ENCODE results near the gene CDH4.
"Not testable (repeated sequence)": the region's sequence is repeated elsewhere in the genome, so short reads cannot be mapped to it uniquely, and the experiment has no call there.

CDH4 gene

DNA sequence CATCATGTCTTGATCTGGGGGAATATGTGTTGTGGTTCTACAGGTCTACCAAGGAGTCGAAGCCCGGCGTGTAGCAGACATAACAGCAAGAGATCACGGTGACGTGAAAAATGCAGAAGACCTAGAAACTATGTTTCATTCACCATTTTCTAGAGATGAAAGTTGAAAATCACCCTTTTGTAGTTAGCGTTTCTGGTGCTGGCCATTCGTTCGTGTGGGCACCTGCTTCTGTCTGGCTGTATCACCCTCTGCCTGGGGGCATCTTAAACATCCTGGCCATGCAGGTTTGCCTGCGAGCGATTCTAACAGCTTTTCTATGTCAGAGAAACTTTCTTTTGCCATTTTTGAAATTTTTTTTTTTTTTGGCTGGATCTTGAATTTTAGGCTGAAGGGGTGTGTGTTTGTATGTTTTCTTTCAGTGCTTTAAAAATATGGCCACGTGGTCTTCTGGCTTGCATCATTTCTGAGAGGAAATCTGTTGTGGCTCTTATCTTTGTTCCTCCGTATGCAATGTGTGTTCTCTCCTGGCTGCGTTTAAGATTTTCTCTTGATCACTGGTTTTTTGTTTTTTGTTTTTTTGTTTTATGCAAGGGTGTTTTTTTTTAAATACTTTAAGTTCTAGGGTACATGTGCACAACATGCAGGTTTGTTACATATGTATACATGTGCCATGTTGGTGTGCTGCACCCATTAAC lies 226.7 kb downstream of the CDH4 start:
- no peak for DNase-seq

GRCh38 chr20:61479433-61479832 lies 227.4 kb downstream of the CDH4 start:
- DNase-seq = not testable (repeated sequence)

GRCh38 chr20:61480158-61480825 lies 228.2 kb downstream of the CDH4 start:
- no peak for DNase-seq

DNA sequence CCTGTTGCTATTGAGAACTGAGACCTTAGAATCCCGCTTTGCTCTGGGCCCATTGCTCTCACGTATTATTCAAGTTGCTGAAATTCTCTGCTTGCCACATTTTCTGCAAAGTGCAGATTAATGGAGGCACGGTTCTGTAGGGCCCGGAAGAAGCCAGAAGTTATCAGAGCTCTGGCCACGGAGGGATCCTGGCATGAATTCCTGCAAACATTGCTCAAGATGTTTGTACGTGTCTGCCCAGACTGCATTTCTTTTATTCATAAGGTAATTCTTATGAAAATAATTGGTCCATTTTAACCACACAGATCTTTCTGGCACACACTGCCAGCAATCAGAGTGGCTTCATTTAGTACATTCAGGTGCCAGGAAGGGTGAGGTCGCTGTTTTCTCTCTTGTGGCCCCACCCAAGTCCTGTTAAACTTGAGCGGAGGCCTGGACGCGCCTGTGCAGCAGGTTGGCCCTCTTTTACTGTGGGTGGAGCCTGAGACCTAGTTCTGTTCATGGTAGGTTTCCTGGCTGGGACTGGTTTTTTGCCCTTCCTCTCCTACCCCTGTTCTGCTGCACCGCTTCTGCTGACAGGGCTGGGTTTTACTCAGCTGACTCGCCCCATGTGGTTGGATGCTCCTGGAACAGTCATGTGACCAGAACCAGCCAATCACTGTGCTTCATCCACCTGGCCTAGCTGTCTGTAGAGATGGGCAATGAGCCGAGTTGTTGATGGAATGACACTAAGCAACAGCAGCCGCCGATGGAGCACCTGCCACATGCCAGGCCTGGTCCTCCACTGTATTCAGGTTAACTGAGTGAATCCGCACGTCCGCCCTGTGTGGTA lies 230.2 kb downstream of the CDH4 start:
- no peak for DNase-seq

GRCh38 chr20:61482901-61483300 lies 230.8 kb downstream of the CDH4 start:
- no peak for DNase-seq

DNA sequence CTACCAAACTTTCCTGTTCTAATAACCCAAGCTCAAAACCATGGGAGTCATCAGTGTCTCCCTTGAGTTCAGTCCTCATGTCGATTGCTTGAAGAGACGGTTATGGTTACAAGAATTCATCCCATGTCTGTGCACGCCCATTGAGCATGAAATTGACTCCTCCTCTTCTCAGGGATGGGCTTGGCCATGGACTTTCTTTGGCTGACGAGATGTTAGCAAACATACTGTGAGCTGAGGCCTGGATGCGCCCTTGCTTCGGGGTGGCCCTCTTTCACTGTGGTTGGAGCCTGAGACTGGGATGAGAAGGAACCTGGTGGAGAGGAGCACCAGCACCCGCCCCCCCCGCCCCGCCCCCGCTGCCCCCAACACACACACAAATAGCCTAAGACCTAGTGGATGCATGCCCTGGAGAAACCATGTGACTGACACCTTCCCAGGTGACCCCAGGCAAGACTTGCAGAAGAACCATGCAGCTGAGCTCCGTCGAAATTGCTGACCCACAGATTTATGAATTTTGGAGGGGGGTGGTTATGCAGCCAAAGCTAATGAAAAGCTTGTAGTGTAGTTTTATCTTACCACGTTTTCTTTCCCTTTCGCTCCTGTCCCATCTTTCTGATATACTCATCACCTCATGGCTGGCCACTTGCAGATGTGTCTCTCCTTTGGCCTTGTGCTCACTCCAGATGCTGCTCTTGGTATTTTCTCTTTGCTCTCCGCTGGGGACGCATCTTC lies 231.4 kb downstream of the CDH4 start:
- no peak for DNase-seq

DNA sequence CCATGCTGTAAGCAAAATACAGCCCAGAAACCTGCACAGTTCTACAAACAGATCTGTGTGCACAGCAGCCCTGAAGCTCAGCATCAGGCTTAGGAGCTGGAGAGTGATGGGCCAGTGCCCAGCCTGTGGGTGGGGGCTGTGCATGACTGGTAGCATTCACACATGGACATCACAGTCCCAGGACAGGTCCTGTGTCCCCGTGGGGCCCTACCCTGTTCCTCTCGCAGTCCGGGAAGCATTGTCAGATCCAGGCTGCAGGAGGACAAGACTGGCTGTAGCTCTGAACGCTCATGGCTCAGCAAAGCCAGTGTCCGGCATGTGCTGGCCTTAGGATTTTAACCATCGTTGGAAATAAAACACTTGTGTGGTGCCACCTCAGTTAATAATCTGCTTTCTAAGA lies 234.1 kb downstream of the CDH4 start:
- DNase-seq = no peak

DNA sequence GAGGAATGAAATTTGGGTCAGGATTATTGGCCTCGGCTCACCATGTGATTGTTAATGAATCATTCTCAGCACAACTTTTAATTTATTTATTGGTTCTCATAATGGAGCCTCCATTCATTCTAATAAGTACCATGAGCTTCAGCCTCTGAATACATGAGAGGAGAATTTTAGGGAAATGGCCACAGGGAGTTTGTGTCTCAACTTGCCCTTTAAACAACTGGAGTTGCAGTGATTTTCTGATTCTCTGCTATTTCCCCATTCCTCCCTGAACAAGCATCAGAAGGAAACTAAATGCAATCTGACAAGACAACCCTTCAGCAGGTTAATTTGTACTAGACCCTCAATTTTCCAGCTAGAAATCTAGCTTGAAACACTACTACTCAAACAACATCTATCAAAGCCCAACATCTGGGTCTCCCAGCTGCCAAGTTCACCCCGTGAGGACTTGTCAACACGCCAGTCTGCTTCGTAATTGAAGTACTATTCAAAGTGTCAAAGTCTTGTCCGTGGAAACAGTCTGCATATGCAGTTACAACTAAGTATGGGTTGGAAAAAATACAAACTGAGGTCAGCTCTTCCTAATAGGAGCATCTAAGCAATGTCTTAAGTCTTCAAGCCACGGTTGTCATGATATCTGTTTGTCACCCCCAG lies 235.4 kb downstream of the CDH4 start:
- no peak for DNase-seq

- DNase-seq = no peak
Measured at GRCh38 chr20:61487997-61488371, 235.9 kb downstream of the CDH4 start.

GRCh38 chr20:61490721-61491120 lies 238.7 kb downstream of the CDH4 start:
- no peak for DNase-seq

DNA sequence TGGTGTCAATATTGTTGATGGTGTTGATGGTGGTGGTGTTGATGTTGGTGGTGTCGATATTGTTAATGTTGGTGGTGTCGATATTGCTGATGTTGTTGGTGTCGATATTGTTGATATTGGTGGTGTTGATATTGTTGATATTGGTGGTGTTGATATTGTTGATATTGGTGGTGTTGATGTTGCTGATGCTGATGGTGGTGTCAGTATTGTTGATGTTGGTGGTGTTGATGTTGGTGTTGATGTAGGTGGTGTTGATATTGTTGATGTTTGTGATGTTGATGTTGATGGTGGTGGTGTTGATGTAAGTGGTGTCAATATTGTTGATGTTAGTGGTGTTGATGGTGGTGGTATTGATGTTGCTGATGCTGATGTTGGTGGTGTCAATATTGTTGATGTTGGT lies 240.0 kb downstream of the CDH4 start:
- DNase-seq = no peak

DNA sequence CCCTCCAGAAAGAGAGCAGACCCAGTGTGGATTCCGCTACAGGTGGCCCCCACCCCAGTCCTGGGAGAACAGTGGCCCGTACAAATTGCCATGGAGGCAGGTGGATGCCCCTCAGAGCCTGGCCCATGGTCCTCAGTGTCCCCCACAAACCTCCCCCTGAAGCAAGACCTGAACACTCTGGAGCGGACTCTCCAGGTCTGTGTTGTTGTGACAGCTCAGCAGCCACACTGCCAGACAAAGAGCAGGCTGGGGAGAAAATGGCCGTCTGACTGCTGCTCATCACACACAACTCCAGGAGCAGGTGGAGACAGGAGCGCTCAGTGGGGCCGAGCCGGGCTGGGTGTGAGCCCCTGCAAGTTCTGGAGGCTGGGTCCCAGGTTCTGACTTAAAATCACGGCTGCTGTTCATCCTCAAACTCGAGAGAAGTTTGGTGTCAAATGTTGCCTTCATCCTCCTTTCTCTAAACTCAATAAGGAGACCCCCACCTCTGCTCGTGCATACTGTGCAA lies 241.8 kb downstream of the CDH4 start:
- no peak for DNase-seq

GRCh38 chr20:61494763-61495575 lies 242.9 kb downstream of the CDH4 start:
- no peak for DNase-seq

DNA sequence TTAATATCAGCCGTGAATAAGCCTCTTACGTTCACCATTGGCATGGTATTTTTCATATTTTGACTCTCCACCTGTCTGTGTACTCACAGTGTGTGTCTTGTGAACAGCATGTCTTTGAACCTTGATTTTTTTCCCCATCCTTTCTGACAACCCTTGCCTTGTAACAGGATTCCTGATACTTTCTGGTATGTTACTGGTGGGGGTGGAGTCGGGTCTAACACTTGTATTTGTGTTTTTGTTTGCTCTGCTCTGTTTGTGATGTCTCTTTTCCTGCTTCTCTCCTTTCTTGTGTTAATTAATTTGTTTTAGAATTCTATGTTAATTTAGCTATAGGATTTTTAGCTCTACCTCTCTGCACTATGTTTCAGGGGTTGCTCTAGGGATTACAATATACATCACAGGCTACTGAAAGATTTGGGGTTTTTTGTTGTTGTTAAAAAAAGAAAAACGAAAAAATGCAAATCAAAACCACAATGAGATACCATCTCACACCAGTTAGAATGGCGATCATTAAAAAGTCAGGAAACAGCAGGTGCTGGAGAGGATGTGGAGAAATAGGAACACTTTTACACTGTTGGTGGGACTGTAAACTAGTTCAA lies 245.1 kb downstream of the CDH4 start:
- DNase-seq = no peak

- DNase-seq = no peak
Measured at GRCh38 chr20:61499859-61500554, 247.9 kb downstream of the CDH4 start.

DNA sequence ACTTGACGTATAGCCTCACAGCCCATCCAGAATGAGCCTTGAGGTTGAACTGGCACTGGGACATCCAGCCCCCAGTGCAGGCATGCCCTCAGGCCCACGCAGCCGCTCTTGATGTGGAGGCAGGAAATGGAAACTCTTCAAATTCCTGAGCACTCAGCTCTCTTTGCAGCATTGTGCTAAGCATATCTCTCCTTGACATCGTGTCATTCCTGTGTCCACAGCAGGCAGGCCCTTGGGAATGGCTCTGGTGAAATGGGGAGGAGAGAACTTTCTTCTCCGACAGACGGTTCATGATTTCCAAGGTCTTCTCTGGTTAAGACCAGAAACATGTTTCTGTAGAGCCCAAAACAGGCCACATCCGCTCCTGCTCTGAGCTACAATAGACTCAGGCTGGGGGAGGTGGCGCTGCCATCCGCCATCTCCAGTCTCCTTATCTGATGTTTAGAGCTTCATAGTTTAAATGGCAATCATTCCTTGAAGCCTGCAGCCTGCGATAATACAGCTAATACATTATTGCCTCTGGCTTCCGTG lies 248.8 kb downstream of the CDH4 start:
- no peak for DNase-seq

- no peak for DNase-seq
Measured at GRCh38 chr20:61502433-61502832, 250.4 kb downstream of the CDH4 start.

DNA sequence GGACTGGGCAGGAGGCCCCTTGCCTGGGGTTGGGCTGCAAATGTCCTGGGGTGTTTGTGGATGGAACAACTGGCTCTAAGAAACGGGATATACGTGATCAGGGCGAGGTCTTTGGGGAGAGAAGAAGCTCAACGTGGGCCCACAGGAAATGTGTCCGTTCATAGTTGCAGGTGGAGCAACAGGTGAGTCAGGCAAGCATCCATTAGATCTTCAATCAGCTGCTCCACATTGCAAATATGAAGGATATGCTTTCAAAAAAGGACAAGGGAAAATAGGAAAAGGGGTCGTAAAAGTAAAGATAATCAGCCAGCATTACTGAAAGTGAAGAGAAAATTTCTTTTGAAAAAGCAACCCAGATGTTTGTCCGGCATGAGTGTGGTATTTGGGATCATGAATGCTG lies 251.0 kb downstream of the CDH4 start:
- no peak for DNase-seq

- no peak for DNase-seq
Measured at GRCh38 chr20:61505508-61505907, 253.4 kb downstream of the CDH4 start.

DNA sequence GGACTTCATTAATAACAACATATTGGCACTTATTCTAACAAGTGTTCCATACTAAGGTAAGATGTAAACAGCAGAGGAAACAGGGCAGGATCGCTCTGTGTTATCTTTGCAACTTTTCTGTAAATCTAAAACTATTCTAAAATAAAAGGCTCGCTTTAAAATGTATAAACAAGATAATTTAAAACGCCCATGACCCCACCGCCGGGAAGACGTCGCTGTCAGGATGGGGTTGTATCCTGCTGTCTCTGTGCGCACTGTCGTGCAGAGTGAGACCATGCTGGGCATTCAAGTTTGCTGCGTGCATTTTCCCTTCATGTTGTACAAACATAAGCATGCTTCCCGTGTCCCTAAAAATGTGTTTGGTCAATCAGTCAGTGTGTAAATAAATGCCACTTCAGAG lies 255.7 kb downstream of the CDH4 start:
- no peak for DNase-seq
